ENCODE results near the gene SGK1.
A peak's percentile ranks its signal among the peaks of the same experiment; 100 is the strongest.
"Not testable (repeated sequence)": the region's sequence is repeated elsewhere in the genome, so short reads cannot be mapped to it uniquely, and the experiment has no call there.

The SGK1 gene

GRCh38 chr6:134195164-134195906 lies 122.6 kb downstream of the SGK1 start:
- DNase-seq (ENCODE audit: low read depth in 2 of 2, low spot score in 1 of 2), result no peak

- DNase-seq (ENCODE audit: low read depth in 2 of 2, low spot score in 1 of 2), result no peak
These were observed 124.1 kb downstream of the SGK1 start for GRCh38 chr6:134193536-134194498.

- DNase-seq (ENCODE audit: low read depth in 2 of 2, low spot score in 1 of 2), result not testable (repeated sequence)
These were observed 125.3 kb downstream of the SGK1 start for GRCh38 chr6:134192609-134193008.

- DNase-seq (ENCODE audit: low read depth in 2 of 2, low spot score in 1 of 2), result no peak
These were observed 127.0 kb downstream of the SGK1 start for GRCh38 chr6:134190883-134191282.

GRCh38 chr6:134187751-134188150 lies 130.2 kb downstream of the SGK1 start:
- no peak for DNase-seq (ENCODE audit: low read depth in 2 of 2, low spot score in 1 of 2)

- DNase-seq (ENCODE audit: low read depth in 2 of 2, low spot score in 1 of 2), result no peak
These were observed 130.8 kb downstream of the SGK1 start for GRCh38 chr6:134187154-134187553.

GRCh38 chr6:134186355-134186754 lies 131.6 kb downstream of the SGK1 start:
- no peak for DNase-seq (ENCODE audit: low read depth in 2 of 2, low spot score in 1 of 2)

GRCh38 chr6:134185277-134185676 lies 132.6 kb downstream of the SGK1 start:
- no peak for DNase-seq (ENCODE audit: low read depth in 2 of 2, low spot score in 1 of 2)

- DNase-seq (ENCODE audit: low read depth in 2 of 2, low spot score in 1 of 2), result no peak
These were observed 134.1 kb downstream of the SGK1 start for GRCh38 chr6:134183844-134184243.

- DNase-seq (ENCODE audit: low read depth in 2 of 2, low spot score in 1 of 2), result no peak
These were observed 135.4 kb downstream of the SGK1 start for GRCh38 chr6:134182528-134182927.

GRCh38 chr6:134181726-134182125 lies 136.2 kb downstream of the SGK1 start:
- not testable (repeated sequence) for DNase-seq (ENCODE audit: low read depth in 2 of 2, low spot score in 1 of 2)

- DNase-seq (ENCODE audit: low read depth in 2 of 2, low spot score in 1 of 2), result not testable (repeated sequence)
These were observed 136.7 kb downstream of the SGK1 start for GRCh38 chr6:134181251-134181650.

GRCh38 chr6:134180540-134180939 lies 137.4 kb downstream of the SGK1 start:
- DNase-seq (ENCODE audit: low read depth in 2 of 2, low spot score in 1 of 2), result not testable (repeated sequence)

GRCh38 chr6:134178161-134179044 lies 139.5 kb downstream of the SGK1 start:
- peak; percentile 54 to 62 for DNase-seq (ENCODE audit: low read depth in 2 of 2, low spot score in 1 of 2)

- no peak for DNase-seq (ENCODE audit: low read depth in 2 of 2, low spot score in 1 of 2)
These were observed 140.2 kb downstream of the SGK1 start for GRCh38 chr6:134177753-134178160.

- DNase-seq (ENCODE audit: low read depth in 2 of 2, low spot score in 1 of 2), result no peak
These were observed 140.7 kb downstream of the SGK1 start for GRCh38 chr6:134177236-134177635.

- no peak for DNase-seq (ENCODE audit: low read depth in 2 of 2, low spot score in 1 of 2)
These were observed 141.5 kb downstream of the SGK1 start for GRCh38 chr6:134176264-134176975.

- peak in 1 of 2 donors; percentile 20 for DNase-seq (ENCODE audit: low read depth in 2 of 2, low spot score in 1 of 2)
These were observed 142.2 kb downstream of the SGK1 start for GRCh38 chr6:134175532-134176263.

GRCh38 chr6:134174672-134175531 lies 143.0 kb downstream of the SGK1 start:
- DNase-seq (ENCODE audit: low read depth in 2 of 2, low spot score in 1 of 2), result peak; percentile 87 to 90

Measured in stimulated activated CD8-positive, alpha-beta memory T cell treated with anti-CD3 and anti-CD28 coated beads, Interleukin-4, amount 100 ng/mL, for 1 hour (primary cell).